ENCODE data around the gene DNM3. TPM values are rescaled to one million over a fixed set of nuclear protein-coding genes. Genes with fewer than 3 reads are reported as not detected.

The DNM3 gene
- total RNA-seq, 3 donors from 2014 or later (not counting 1 experiment from before 2014, with no cell fraction given): 2.5 to 3.3 (median 2.8) TPM

- H3K27ac ChIP-seq (ENCODE audit: low read length): no peak overlapping the region
- H3K4me3 ChIP-seq (ENCODE audit: low read length): no peak overlapping the region
- no peaks in the 10 kb centered on the region for H3K4me1 ChIP-seq (ENCODE audit: control insufficient read depth, insufficient read depth, low read length)
- TF ChIP-seq CTCF (IDR thresholded peaks at IDR 0.05): no peak
- H3K9me3 ChIP-seq (ENCODE audit: control insufficient read depth, insufficient read depth, low read length): no peaks in the 10 kb centered on the region
- intact Hi-C loops (cut with micrococcal nuclease): no loop called here
- Mint-ChIP-seq H3K27me3 (ENCODE audit: low read depth in 2 of 2) (no peaks in the 10 kb centered on the region), H3K27ac (no peak overlapping the region), H3K36me3 (no peaks in the 10 kb centered on the region), H3K9me3 (no peaks in the 10 kb centered on the region), H3K4me3 (no peak overlapping the region), H3K4me1 (peaks cover 12 to 18% of the 10 kb centered on the region in 2 donors)
- no peak for ATAC-seq
- H3K36me3 ChIP-seq (ENCODE audit: control insufficient read depth, insufficient read depth, low read length): no peaks in the 10 kb centered on the region
- H3K27me3 ChIP-seq (ENCODE audit: control insufficient read depth, insufficient read depth, low read length): no peaks in the 10 kb centered on the region
- DNase-seq: no peak
Measured at GRCh38 chr1:172414331-172414730, 573.0 kb downstream of the DNM3 start.

- no peak overlapping the region for H3K27ac Mint-ChIP-seq
- no peak for TF ChIP-seq CTCF (IDR thresholded peaks at IDR 0.05)
- intact Hi-C loops (cut with micrococcal nuclease): no loop called here
- H3K27ac ChIP-seq (ENCODE audit: low read length): no peak overlapping the region
- no peak overlapping the region for H3K4me3 Mint-ChIP-seq
- no peaks in the 10 kb centered on the region for H3K27me3 Mint-ChIP-seq (ENCODE audit: low read depth in 2 of 2)
- no peaks in the 10 kb centered on the region for H3K27me3 ChIP-seq (ENCODE audit: control insufficient read depth, insufficient read depth, low read length)
- H3K4me1 Mint-ChIP-seq: peaks cover 10 to 13% of the 10 kb centered on the region in 2 donors
- 82% methylated on average over 3 of the region's 4 CpGs for WGBS (ENCODE audit: insufficient coverage)
- H3K4me1 ChIP-seq (ENCODE audit: control insufficient read depth, insufficient read depth, low read length): no peaks in the 10 kb centered on the region
- H3K36me3 Mint-ChIP-seq: no peaks in the 10 kb centered on the region
- no peaks in the 10 kb centered on the region for H3K9me3 ChIP-seq (ENCODE audit: control insufficient read depth, insufficient read depth, low read length)
- H3K36me3 ChIP-seq (ENCODE audit: control insufficient read depth, insufficient read depth, low read length): no peaks in the 10 kb centered on the region
- no peak overlapping the region for H3K4me3 ChIP-seq (ENCODE audit: low read length)
- ATAC-seq (no peak), DNase-seq (no peak)
- H3K9me3 Mint-ChIP-seq: no peaks in the 10 kb centered on the region
Measured at GRCh38 chr1:172416496-172417035, 575.3 kb downstream of the DNM3 start.

- Mint-ChIP-seq H3K4me3 (no peak overlapping the region), H3K9me3 (no peaks in the 10 kb centered on the region), H3K36me3 (no peaks in the 10 kb centered on the region), H3K27me3 (ENCODE audit: low read depth in 2 of 2) (no peaks in the 10 kb centered on the region), H3K4me1 (peaks cover 0 to 3% of the 10 kb centered on the region in 2 donors), H3K27ac (no peak overlapping the region)
- intact Hi-C loops (cut with micrococcal nuclease): no loop called here
- no peak overlapping the region for H3K4me3 ChIP-seq (ENCODE audit: low read length)
- H3K27me3 ChIP-seq (ENCODE audit: control insufficient read depth, insufficient read depth, low read length): no peaks in the 10 kb centered on the region
- H3K36me3 ChIP-seq (ENCODE audit: control insufficient read depth, insufficient read depth, low read length): no peaks in the 10 kb centered on the region
- ATAC-seq: no peak
- no peak for DNase-seq
- no peaks in the 10 kb centered on the region for H3K9me3 ChIP-seq (ENCODE audit: control insufficient read depth, insufficient read depth, low read length)
- no peak for TF ChIP-seq CTCF (IDR thresholded peaks at IDR 0.05)
- 95% methylated on average over 1 of the region's 1 CpG for WGBS (ENCODE audit: insufficient coverage)
- H3K4me1 ChIP-seq (ENCODE audit: control insufficient read depth, insufficient read depth, low read length): no peaks in the 10 kb centered on the region
- no peak overlapping the region for H3K27ac ChIP-seq (ENCODE audit: low read length)
Measured at GRCh38 chr1:172417557-172417956, 576.3 kb downstream of the DNM3 start.

- H3K9me3 ChIP-seq (ENCODE audit: control insufficient read depth, insufficient read depth, low read length): no peaks in the 10 kb centered on the region
- no CpG with 5 or more reads among the region's 1 CpG for WGBS (ENCODE audit: insufficient coverage)
- DNase-seq: no peak
Measured at GRCh38 chr1:172420385-172420784, 579.1 kb downstream of the DNM3 start, which contains the start of gene C1orf105. Gene C1orf105, plus strand, starts transcription at chr1:172420685. Its CDS starts 201 bp downstream, at chr1:172420886.

More at GRCh38 chr1:172420385-172420784, 579.1 kb downstream of the DNM3 start, which contains the start of gene C1orf105:
- Histone ChIP-seq H3K27me3 (ENCODE audit: control insufficient read depth, insufficient read depth, low read length) (no peaks in the 10 kb centered on the region), H3K36me3 (ENCODE audit: control insufficient read depth, insufficient read depth, low read length) (no peaks in the 10 kb centered on the region), H3K4me3 (ENCODE audit: low read length) (no peak within 1 kb of the TSS), H3K27ac (ENCODE audit: low read length) (no peak within 1 kb of the TSS), H3K4me1 (ENCODE audit: control insufficient read depth, insufficient read depth, low read length) (no peaks in the 10 kb centered on the region)
- no peak for ATAC-seq
- no peak for TF ChIP-seq CTCF (IDR thresholded peaks at IDR 0.05)
- no peak within 1 kb of the TSS for H3K27ac Mint-ChIP-seq
- no peaks in the 10 kb centered on the region for H3K27me3 Mint-ChIP-seq (ENCODE audit: low read depth in 2 of 2)
- H3K4me3 Mint-ChIP-seq: no peak within 1 kb of the TSS
- no peaks in the 10 kb centered on the region for H3K9me3 Mint-ChIP-seq
- no peaks in the 10 kb centered on the region for H3K4me1 Mint-ChIP-seq
- intact Hi-C loops (cut with micrococcal nuclease): no loop called here
- H3K36me3 Mint-ChIP-seq: no peaks in the 10 kb centered on the region
